Frontal cortex (tissue), 4 donors: ENCODE data around the gene CEP104. TPM values are rescaled to one million over a fixed set of nuclear protein-coding genes. Genes with fewer than 3 reads are reported as not detected.

ENCODE experiments used
- DNase-seq, 2 donors: peaks; one replicate each; pipeline ENCODE4 v3.0.0; 2012; ENCODE audit warnings: low spot score in 2 of 2
- FAIRE-seq: peaks from 2 replicates; lab custom pipeline; 2012; peaks lifted over from hg19 to GRCh38; lab: Jason Lieb, UNC
- small RNA-seq: library from RNA; depleted of rRNA; stranded (forward); fragments of <200 nt; gene quantifications from one replicate; pipeline ENCODE3, GENCODE V24; 2014
- total RNA-seq: library from RNA; depleted of rRNA; stranded (reverse); fragments of >200 nt; gene quantifications from one replicate; pipeline ENCODE4 v1.2.3, GENCODE V29; 2014
- donor health status: control.
- donor health status: control.
- donor health status: control.

Gene CEP104
- total RNA-seq, 1 donor from 2014 or later, result 21.6 TPM

- DNase-seq (no peak), FAIRE-seq (no peak)
Measured at GRCh38 chr1:3772715-3773571, 84.1 kb downstream of the CEP104 start, which contains the start of gene SMIM1. Gene SMIM1 (plus strand): TSS chr1:3772749. CDS start chr1:3775374, 2,625 bp downstream.

GRCh38 chr1:3772027-3772714 is 84.8 kb downstream of the CEP104 start:
- no peak for FAIRE-seq

GRCh38 chr1:3771108-3772026 is 85.6 kb downstream of the CEP104 start:
- no peak for DNase-seq

More at GRCh38 chr1:3772027-3772714, 84.8 kb downstream of the CEP104 start:
- peak; percentile 92 to 98 for DNase-seq

GRCh38 chr1:3770047-3770765 is 86.8 kb downstream of the CEP104 start:
- no peak for FAIRE-seq
- DNase-seq, result no peak

More at GRCh38 chr1:3771108-3772026, 85.6 kb downstream of the CEP104 start:
- FAIRE-seq, result no peak

GRCh38 chr1:3768811-3769390 is 88.1 kb downstream of the CEP104 start:
- no peak for FAIRE-seq
- no peak for DNase-seq

- no peak for FAIRE-seq
Measured at GRCh38 chr1:3767328-3767925, 89.6 kb downstream of the CEP104 start.

GRCh38 chr1:3763351-3764125 is 93.5 kb downstream of the CEP104 start:
- FAIRE-seq (no peak), DNase-seq (no peak)

More at GRCh38 chr1:3767328-3767925, 89.6 kb downstream of the CEP104 start:
- no peak for DNase-seq

GRCh38 chr1:3762873-3763228 is 94.2 kb downstream of the CEP104 start:
- no peak for DNase-seq
- no peak for FAIRE-seq

- no peak for DNase-seq
- no peak for FAIRE-seq
Measured at GRCh38 chr1:3762151-3762872, 94.7 kb downstream of the CEP104 start.

Small RNAs within 50 kb of the gene (small RNA-seq; reads per million reads assigned to genes)
- not detected for gene RN7SL574P

Other genes starting within 250 kb of the CEP104 start
- gene MEGF6, start 245.7 kb downstream of the CEP104 start, total RNA-seq, result 5.3 TPM
- gene TPRG1L, start 232.2 kb downstream of the CEP104 start, total RNA-seq, result 23.6 TPM
- gene WRAP73, start 207.1 kb downstream of the CEP104 start, total RNA-seq, result 15.1 TPM
- 0.41 TPM for gene TP73, start 204.7 kb downstream of the CEP104 start, total RNA-seq
- gene CCDC27, start 104.8 kb downstream of the CEP104 start, total RNA-seq, result not detected
- gene SMIM1, start 84.5 kb downstream of the CEP104 start, total RNA-seq, result not detected
- 38.7 TPM for gene LRRC47, start 60.7 kb downstream of the CEP104 start, total RNA-seq
- 11.0 TPM for gene DFFB, start 265 bp upstream of the CEP104 start, total RNA-seq
- 23.6 TPM for gene C1orf174, start 43.1 kb upstream of the CEP104 start, total RNA-seq